C4-2B (cell line): Measurements from ENCODE around the gene KCNK1.

Experiments used
- H3K27ac ChIP-seq: fragments of 450-650 bp; 2 replicates; pipeline ENCODE4 v1.5.1; 2017
- CTCF ChIP-seq: fragments of 450-650 bp; conservative IDR thresholded peaks from 2 replicates; pipeline ENCODE4 v1.5.1; 2017; ENCODE audit warnings: mild to moderate bottlenecking
- ZFX ChIP-seq: fragments of 450-650 bp; IDR thresholded peaks from 2 replicates; pipeline ENCODE4 v1.6.1; 2017

Gene KCNK1

GRCh38 chr1:233575450-233575849 lies 38.5 kb upstream of the KCNK1 start:
- no peak overlapping the region for H3K27ac ChIP-seq
- TF ChIP-seq ZFX (no peak), CTCF (no peak)

GRCh38 chr1:233582439-233582838 lies 31.5 kb upstream of the KCNK1 start:
- no peak overlapping the region for H3K27ac ChIP-seq
- TF ChIP-seq ZFX (no peak), CTCF (no peak)

DNA sequence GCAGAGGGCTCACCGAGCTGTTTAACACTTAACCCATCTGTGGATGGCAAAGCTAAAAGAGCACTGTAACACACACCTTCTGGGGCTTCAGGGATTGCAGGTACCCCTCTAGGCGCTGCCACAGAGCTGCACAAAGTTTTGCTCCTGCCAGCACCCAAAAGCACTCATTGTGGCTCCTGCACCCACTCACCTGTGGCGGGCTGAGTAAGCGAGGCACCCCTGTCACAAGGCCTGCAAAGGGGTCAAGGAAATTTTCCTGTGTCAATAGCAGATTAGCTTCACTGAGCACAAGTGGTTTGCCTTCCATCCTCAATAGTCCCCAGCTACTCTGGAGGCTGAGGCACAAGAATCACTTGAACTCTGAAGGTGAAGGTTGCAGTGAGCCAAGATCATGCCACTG lies 29.5 kb upstream of the KCNK1 start:
- H3K27ac ChIP-seq, result no peak overlapping the region
- TF ChIP-seq ZFX, result no peak
- TF ChIP-seq CTCF, result no peak

GRCh38 chr1:233584931-233585330 lies 29.0 kb upstream of the KCNK1 start:
- TF ChIP-seq ZFX (no peak), CTCF (no peak)
- no peak overlapping the region for H3K27ac ChIP-seq

GRCh38 chr1:233586301-233586700 lies 27.6 kb upstream of the KCNK1 start:
- TF ChIP-seq ZFX (no peak), CTCF (no peak)
- H3K27ac ChIP-seq, result no peak overlapping the region

DNA sequence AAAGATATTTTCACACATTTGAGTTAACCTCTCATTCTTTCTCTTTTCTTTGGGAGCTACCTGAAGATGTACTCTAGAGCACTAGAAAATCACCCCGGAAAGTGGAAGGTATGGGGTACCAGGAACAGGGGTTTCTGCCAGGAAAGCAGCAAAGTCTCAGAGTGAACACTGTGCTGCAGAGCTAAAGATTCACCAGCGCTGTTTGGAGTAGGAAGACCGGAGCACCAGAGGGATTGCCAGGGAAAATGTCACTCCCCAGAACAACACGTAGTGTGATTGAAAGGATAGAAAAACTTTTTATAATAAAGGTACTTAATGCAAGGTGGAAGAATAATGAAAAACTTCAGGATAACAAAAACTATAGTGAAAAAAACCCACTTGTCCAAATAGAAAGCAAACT lies 26.7 kb upstream of the KCNK1 start:
- no peak for TF ChIP-seq ZFX
- TF ChIP-seq CTCF, result no peak
- H3K27ac ChIP-seq, result no peak overlapping the region

- TF ChIP-seq CTCF (no peak), ZFX (no peak)
- H3K27ac ChIP-seq, result no peak overlapping the region
Measured at GRCh38 chr1:233587958-233588799, 25.7 kb upstream of the KCNK1 start.
